Medulla oblongata (tissue), 1 donor: ENCODE measurements around the gene CSPG4.
"Not testable (repeated sequence)": the region's sequence is repeated elsewhere in the genome, so short reads cannot be mapped to it uniquely, and the experiment has no call there.

Experiments used
- DNase-seq: peaks from one replicate; pipeline ENCODE4 v3.0.0-alpha.2; 2015; ENCODE audit errors: extremely low spot score

CSPG4 gene

GRCh38 chr15:75725719-75726607, 13.3 kb upstream of the CSPG4 start:
- no peak for DNase-seq

GRCh38 chr15:75725006-75725718, 12.5 kb upstream of the CSPG4 start:
- DNase-seq = no peak

- peak; percentile 75 for DNase-seq
These were observed 11.4 kb upstream of the CSPG4 start for GRCh38 chr15:75723847-75724660.

DNA sequence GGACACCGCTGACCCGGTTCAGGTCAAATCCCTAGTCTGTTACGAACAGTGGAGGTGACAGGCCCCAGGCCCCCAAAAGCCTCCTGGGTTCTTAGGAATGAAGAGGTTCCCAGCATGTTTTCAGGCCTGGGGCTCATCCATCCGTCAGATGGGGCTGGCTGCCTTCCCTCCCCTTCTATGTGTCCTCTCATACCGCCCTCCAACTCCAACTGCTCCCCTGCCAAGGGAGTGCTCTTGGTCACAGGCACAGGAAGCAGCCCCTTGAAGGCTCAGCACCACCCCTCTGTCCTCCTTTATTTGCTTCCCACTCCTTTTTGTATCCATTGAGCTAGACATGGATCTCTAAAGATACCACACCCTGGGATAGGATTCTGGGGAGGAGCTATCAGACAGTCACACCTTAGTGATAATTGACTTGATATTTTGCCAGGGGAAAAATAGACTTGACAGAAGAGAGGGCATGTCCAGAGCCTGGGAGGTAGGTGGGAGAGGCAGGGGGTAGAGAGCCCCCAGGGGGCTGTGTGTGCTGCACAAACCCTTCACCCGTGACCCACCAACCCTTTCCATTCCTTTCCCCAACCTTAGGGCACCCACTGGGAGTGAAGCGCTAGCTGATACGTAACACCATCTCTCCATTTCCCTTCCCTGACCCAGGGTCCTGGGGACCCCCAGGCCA, 10.7 kb upstream of the CSPG4 start:
- DNase-seq = no peak

DNA sequence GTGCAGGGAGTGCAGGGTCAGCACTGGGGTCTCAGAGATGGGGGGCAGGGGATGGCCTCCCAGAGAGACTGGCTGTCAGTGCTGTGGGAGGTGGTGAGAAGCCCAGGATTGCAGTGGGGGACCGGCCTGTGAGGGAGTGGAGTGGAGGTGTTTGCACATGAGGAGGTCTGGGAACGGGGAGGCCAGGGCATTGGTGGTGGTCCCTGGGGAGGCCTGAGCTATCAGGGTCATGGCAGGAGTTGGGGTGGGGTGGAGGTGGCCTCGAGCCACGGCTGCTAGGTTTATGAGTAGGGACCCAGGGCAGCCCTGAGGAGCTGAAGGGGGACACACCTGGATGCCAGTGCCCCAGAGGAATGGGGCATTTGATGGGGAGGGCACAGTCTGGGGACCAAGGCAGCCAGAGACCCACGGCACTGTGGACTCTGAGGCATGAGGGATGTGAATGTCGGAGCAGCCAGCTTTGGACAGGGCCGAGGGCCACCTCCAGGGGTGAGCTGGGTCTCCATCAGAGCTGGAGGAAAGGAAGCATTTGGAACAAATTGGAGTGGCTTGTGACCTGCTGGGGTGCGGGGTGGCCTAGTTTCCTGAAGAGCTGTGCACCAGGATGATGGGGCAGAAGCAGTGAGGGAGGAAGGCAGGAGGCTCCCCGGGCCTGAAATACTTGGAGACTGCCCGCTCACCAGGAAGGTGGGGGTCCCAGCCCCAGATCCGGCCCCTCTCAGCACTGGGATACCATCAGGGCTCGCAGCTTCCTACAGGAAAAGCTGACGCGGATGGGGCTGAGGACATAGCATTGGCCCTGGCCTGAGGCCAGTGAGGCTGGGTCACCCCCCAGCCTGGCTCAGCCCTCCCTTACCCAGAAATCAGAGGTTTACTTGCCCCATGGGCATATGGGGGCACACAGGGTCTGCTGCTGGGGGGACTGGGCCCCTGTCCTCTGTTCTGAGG, 9.5 kb upstream of the CSPG4 start:
- no peak for DNase-seq

- no peak for DNase-seq
These were observed 8.9 kb upstream of the CSPG4 start for GRCh38 chr15:75721480-75721922.

GRCh38 chr15:75720787-75721479, 8.3 kb upstream of the CSPG4 start:
- DNase-seq = no peak

DNA sequence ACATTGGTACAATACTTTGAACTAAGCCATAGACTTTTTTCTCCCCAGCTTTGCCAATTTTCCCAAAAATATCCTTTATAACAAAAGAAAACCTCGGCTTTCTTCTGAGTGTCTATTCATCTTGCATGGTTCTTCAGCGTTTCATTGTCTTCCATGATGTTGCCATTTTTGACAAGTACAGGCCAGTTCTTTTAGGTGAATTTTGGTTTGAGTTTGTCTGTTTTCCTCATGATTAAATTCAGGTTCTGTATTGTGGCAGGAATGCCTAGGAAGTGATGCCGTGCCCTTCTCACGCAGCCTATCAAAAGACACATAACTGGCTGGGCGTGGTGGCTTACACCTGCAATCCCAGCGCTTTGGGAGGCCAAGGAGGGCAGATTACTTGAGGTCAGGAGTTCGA, 7.6 kb upstream of the CSPG4 start:
- no peak for DNase-seq

DNA sequence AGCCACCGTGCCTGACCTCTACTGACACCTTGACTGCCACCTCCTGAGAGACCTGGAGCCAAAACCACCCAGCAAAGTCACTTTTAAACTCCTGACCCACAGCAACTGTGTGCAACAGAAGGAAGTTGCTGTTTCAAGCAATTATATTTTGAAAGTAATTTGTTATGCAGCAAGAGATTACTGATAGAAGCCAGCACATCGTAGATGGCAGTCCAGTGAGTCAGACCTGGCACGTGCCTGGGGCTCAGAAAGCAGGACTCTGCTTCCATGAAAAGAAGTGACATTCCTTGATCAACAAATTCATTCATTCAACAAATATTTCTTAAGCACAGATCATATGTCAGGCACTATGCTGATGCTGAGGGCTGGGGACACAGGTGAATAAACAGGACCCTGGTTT, 5.7 kb upstream of the CSPG4 start:
- DNase-seq = no peak

DNA sequence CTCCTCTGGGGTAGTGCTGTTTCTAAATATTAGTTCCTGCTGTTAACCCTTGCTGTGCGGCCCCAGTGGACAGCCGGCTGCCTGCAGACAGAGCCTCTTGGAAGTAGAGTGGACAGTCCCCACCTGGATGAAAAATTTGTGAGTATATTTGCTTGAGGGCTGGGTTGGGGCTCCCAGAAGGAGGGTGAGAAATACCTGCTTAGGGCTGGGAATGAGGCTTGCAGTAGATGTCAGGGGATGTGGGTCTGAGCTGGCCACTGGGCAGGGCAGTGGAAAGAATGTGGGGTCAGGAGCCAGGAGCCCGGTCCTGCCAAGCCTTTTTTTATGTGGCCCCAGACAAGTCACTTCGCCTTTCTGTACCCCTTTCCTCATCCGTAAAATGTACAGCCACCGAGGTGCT, 4.4 kb upstream of the CSPG4 start:
- DNase-seq = not testable (repeated sequence)

DNA sequence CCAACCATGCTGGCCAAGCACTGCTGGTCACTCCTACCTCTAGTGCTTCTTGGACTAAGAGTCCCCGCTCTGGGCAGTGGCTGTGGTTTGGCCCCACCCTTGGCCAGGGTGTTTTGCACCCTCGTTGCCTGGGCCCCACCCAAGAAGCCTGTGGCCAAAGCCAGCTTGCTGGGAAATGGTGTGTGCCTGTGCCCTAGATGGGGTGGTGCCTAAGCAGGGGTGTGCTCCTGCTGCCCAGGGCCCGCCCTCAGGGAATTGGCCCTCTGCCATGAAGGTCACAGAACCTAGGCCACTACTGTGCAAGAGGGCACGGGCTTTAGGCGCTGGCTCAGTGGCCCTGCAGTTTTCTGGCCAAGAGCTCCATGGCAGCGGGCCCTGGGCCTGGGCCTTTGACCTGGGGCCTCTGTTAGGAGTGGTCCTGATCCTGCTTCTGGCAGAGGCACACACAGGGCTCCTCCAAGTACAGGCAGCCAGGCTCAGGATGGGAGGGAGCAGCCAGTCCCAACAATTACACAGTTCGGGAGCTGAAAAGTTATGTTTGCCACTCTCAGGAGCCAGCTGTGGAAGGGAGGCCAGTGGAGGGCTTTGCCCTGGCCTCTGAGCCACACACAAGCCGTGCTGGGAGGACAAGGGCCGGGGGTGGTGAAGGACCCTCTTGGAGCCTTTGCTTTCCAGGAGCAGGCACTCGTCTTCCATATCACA, 3.8 kb upstream of the CSPG4 start:
- DNase-seq = not testable (repeated sequence)

DNA sequence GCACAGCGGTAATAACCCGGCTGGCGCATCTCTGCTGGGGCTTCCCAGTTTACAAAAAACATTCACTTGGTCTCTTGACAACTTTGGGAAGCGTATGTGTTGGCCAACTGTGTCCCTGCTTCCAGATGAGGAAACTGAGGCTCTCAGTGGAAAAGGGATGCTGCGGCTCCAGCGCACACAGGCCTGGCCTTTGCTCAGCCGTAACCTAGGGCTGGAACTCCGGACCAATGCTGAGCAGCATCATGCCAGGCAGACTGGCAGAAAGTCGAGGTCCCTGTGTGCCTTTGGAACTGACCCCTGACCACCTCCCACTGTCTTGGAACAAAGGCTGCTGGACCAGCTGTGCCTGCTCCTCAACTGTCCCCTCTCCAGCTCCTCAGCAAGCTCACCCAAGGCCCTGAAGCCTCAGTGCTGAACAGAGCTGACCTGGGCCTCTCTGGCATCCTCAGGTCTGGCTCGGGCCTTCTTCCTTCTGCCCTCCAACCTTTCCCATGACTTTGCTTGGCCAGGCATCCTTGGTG, 2.7 kb upstream of the CSPG4 start:
- not testable (repeated sequence) for DNase-seq

GRCh38 chr15:75714195-75714594, 1.5 kb upstream of the CSPG4 start:
- DNase-seq = no peak

DNA sequence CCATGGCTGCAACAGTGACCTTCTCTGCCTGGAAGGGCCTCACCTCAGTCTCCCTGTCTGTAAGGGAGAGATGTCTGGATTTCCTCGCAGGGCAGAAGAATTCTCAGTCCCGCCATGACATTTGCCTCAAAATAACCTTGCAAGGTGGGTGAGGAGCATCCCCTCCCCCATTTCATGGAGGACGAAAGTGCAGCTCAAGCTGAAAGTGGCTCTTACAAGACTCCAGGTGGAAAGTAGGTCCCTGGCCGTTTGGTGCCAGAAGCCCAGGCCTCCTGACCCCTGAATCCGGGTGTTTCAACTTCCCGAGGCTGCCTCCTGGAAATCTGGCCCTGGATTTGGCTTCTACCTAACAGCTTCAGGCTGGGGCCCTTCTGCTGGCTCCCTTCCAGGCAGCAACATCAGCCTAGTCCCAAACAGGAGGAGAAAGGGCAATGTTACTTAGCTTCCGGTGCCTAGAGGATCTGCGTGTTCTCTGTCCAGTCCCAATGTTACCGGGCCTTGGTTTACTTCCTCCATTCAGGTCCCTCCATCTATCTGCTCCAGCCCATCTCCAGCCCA, 769 bp upstream of the CSPG4 start:
- no peak for DNase-seq

GRCh38 chr15:75711495-75711894, 1.2 kb downstream of the CSPG4 start:
- not testable (repeated sequence) for DNase-seq

GRCh38 chr15:75710874-75711273, 1.8 kb downstream of the CSPG4 start:
- DNase-seq = not testable (repeated sequence)

DNA sequence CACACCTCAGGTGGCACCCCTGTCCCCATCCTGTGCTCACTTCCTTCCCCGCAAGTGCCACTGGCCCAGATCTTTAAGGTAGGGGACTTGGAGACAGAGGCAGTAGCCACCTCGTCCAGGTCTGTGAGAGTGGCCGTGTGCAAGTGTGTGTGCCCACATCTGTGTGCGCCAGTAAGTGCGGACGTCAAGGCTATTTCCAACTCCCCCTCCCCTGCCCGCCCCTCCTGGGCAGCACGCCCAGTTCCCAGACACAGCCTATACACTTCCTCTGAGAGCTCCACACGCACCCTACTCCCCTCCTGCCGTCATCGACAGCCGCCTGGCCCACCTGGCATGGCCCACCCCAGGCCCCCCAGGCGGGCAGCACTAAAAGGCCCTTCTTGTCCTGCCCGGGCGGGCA, 3.2 kb downstream of the CSPG4 start:
- DNase-seq = not testable (repeated sequence)

DNA sequence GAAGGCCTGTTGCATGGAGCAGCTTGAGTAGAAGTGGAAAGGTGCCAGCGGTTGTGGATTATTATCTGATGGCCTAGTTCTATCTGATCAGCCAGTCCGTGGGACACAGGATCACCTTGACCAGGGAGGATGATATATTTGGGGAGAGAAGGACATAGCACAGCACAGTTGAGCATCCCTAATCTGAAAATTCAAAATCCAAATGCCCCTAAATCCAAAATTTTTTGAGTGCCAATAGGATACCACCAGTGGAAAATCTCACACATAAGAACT, 6.0 kb downstream of the CSPG4 start:
- no peak for DNase-seq
